ENCODE data around the gene DKK3.

DKK3 gene

GRCh38 chr11:11979488-11980117, 28.8 kb downstream of the DKK3 start:
- no peak overlapping the region for H3K4me3 ChIP-seq (ENCODE audit: low read depth, low read length)
- TF ChIP-seq CTCF (IDR thresholded peaks at IDR 0.05; ENCODE audit: low read depth, low read length): no peak
- peak; percentile 73 for DNase-seq (ENCODE audit: low read depth, low spot score)
- in situ Hi-C loops (cut with HindIII; ENCODE audit: low sequenced_read_pairs): no loop called here

- in situ Hi-C loops (cut with HindIII; ENCODE audit: low sequenced_read_pairs): no loop called here
- peak; percentile 77 for DNase-seq (ENCODE audit: low read depth, low spot score)
- H3K4me3 ChIP-seq (ENCODE audit: low read depth, low read length): no peak overlapping the region
- TF ChIP-seq CTCF (IDR thresholded peaks at IDR 0.05; ENCODE audit: low read depth, low read length): no peak
Measured at GRCh38 chr11:11978792-11979487, 29.5 kb downstream of the DKK3 start.

- H3K4me3 ChIP-seq (ENCODE audit: low read depth, low read length): no peak overlapping the region
- in situ Hi-C loops (cut with HindIII; ENCODE audit: low sequenced_read_pairs): no loop called here
- DNase-seq (ENCODE audit: low read depth, low spot score): no peak
- no peak for TF ChIP-seq CTCF (IDR thresholded peaks at IDR 0.05; ENCODE audit: low read depth, low read length)
Measured at GRCh38 chr11:11978098-11978637, 30.3 kb downstream of the DKK3 start.

GRCh38 chr11:11977206-11977938, 31.1 kb downstream of the DKK3 start:
- in situ Hi-C loops (cut with HindIII; ENCODE audit: low sequenced_read_pairs): no loop called here
- H3K4me3 ChIP-seq (ENCODE audit: low read depth, low read length): no peak overlapping the region
- peak; percentile 90 for DNase-seq (ENCODE audit: low read depth, low spot score)
- no peak for TF ChIP-seq CTCF (IDR thresholded peaks at IDR 0.05; ENCODE audit: low read depth, low read length)

- no peak for TF ChIP-seq CTCF (IDR thresholded peaks at IDR 0.05; ENCODE audit: low read depth, low read length)
- in situ Hi-C loops (cut with HindIII; ENCODE audit: low sequenced_read_pairs): no loop called here
- peak; percentile 35 for DNase-seq (ENCODE audit: low read depth, low spot score)
- H3K4me3 ChIP-seq (ENCODE audit: low read depth, low read length): no peak overlapping the region
Measured at GRCh38 chr11:11976481-11977127, 31.8 kb downstream of the DKK3 start.
